Lower leg skin (tissue), 4 donors: ENCODE measurements around the gene PNPLA4. TPM values are rescaled to one million over a fixed set of nuclear protein-coding genes. Genes with fewer than 3 reads are reported as not detected.

Experiments used
- DNase-seq, 2 donors: peaks; one replicate each; pipeline ENCODE4 v3.0.0-alpha.2; 2019; ENCODE audit warnings: low spot score in 2 of 2
- H3K4me3 ChIP-seq: fragments of 200-600 bp; sonication (generic); 2 replicates; pipeline ENCODE4 v1.5.1; 2017; ENCODE audit warnings: mild to moderate bottlenecking, low read depth; ENCODE audit not compliant: poor library complexity, severe bottlenecking
- POLR2A ChIP-seq, 2 donors: fragments of 450-650 bp; IDR thresholded peaks; one replicate each; pipeline ENCODE4 v1.6.1; 2016 to 2017; ENCODE audit warnings: antibody characterized with exemption in 2 of 2, mild to moderate bottlenecking in 1 of 2, moderate library complexity in 1 of 2
- WGBS, 2 donors: methylation state at CpG; one replicate each; pipeline ENCODE4 v1.1.5; 2018; 5-methylcytosine and 5-hydroxymethylcytosine counted together
- intact Hi-C: fragments of 100-400 bp; cut with DNase I; formaldehyde crosslinking; loops from one replicate; pipeline ENCODE4 v1.15.0; 2023; ENCODE audit warnings: low total_unique reads
- total RNA-seq, 4 donors: library from RNA; depleted of rRNA; stranded (reverse); fragments of >200 nt; gene quantifications; one replicate each; pipeline ENCODE4 v1.1.0, GENCODE V29; 2016
- TF ChIP-seq, protein P1 (sequence below), 3 donors: fragments of 450-650 bp; IDR thresholded peaks; one replicate each; pipeline ENCODE4 v1.5.1; 2016; ENCODE audit warnings: antibody characterized with exemption in 3 of 3, mild to moderate bottlenecking in 3 of 3, moderate library complexity in 2 of 3

PNPLA4 gene
- total RNA-seq, 4 donors from 2014 or later = 4.8 to 31.6 (median 18.6) TPM

- no peak for TF ChIP-seq POLR2A (IDR thresholded peaks at IDR 0.05)
- TF ChIP-seq, protein P1, sequence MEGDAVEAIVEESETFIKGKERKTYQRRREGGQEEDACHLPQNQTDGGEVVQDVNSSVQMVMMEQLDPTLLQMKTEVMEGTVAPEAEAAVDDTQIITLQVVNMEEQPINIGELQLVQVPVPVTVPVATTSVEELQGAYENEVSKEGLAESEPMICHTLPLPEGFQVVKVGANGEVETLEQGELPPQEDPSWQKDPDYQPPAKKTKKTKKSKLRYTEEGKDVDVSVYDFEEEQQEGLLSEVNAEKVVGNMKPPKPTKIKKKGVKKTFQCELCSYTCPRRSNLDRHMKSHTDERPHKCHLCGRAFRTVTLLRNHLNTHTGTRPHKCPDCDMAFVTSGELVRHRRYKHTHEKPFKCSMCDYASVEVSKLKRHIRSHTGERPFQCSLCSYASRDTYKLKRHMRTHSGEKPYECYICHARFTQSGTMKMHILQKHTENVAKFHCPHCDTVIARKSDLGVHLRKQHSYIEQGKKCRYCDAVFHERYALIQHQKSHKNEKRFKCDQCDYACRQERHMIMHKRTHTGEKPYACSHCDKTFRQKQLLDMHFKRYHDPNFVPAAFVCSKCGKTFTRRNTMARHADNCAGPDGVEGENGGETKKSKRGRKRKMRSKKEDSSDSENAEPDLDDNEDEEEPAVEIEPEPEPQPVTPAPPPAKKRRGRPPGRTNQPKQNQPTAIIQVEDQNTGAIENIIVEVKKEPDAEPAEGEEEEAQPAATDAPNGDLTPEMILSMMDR (IDR thresholded peaks at IDR 0.05) = no peak
- no peak overlapping the region for H3K4me3 ChIP-seq
- DNase-seq = no peak
- 14 to 15% methylated on average over 3 of the region's 3 CpGs for WGBS, 2 donors
- intact Hi-C loops = no loop called here
These were observed 14.3 kb upstream of the PNPLA4 start for GRCh38 chrX:7941390-7942042.

GRCh38 chrX:7934026-7934425 is 6.8 kb upstream of the PNPLA4 start:
- no peak for DNase-seq
- TF ChIP-seq, protein P1 (IDR thresholded peaks at IDR 0.05) = no peak
- TF ChIP-seq POLR2A (IDR thresholded peaks at IDR 0.05) = no peak
- H3K4me3 ChIP-seq = no peak overlapping the region
- WGBS, 2 donors = 89 to 93% methylated on average over 2 of the region's 2 CpGs
- intact Hi-C loops = no loop called here

- H3K4me3 ChIP-seq = peak overlapping the region; percentile 40
- intact Hi-C loops = no loop called here
- WGBS, 2 donors = 9 to 38% methylated on average over 1 to 7 of the region's 20 CpGs
- TF ChIP-seq POLR2A (IDR thresholded peaks at IDR 0.05) = no peak
- TF ChIP-seq, protein P1 (IDR thresholded peaks at IDR 0.05) = no peak
- DNase-seq = no peak
These were observed 327 bp downstream of the PNPLA4 start for GRCh38 chrX:7926914-7927258.

GRCh38 chrX:7926501-7926900 is 712 bp downstream of the PNPLA4 start:
- intact Hi-C loops = no loop called here
- DNase-seq = no peak
- no peak for TF ChIP-seq POLR2A (IDR thresholded peaks at IDR 0.05)
- TF ChIP-seq, protein P1 (IDR thresholded peaks at IDR 0.05) = no peak
- WGBS, 2 donors = 68 to 76% methylated on average over 5 of the region's 5 CpGs
- H3K4me3 ChIP-seq = peak overlapping the region; percentile 40

DNA sequence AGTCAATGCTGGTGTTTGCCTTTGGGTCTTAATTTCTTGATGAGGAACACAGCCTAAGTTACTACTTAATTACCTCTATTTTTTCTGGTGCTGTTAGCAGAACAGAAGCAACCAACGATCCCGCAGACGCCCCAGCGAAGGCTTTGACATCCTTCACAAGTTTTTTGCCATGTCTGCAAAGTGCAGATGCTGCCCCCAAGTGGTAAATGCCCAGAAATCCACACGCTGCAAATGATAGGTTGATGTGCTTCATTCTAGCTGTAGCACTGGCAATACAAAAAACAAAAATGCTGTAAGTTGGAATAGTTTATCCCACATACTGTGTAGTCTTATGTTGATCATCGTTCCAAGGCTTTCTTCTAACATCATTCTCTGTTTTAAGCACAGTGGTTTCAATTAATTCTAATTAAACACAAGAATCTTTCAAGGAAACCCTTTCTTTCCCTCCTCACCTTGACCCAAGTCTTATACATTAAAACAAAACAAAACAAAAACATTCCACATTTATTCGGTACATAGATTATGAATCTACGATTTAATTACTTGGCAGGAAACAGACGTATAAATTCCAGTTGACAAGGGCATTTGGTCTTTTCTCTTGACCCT is 1.2 kb downstream of the PNPLA4 start:
- no peak overlapping the region for H3K4me3 ChIP-seq
- WGBS, 2 donors = 12 to 27% methylated on average over 9 of the region's 9 CpGs
- TF ChIP-seq, protein P1 (IDR thresholded peaks at IDR 0.05) = no peak
- no peak for TF ChIP-seq POLR2A (IDR thresholded peaks at IDR 0.05)
- DNase-seq = peak in 1 of 2 donors; percentile 26
- intact Hi-C loops = no loop called here
